Measurements from ENCODE around the gene SYT1. TPM values are rescaled to one million over a fixed set of nuclear protein-coding genes. Genes with fewer than 3 reads are reported as not detected.

Gene SYT1
- total and polyA plus RNA-seq, 2 experiments from 2014 or later: 48.7 to 51.7 TPM

GRCh38 chr12:79384551-79384950 lies 520.0 kb downstream of the SYT1 start:
- Histone ChIP-seq H3K27me3 (ENCODE audit: insufficient read depth) (no peaks in the 10 kb centered on the region), H3K9me2 (ENCODE audit: insufficient read depth) (no peaks in the 10 kb centered on the region), H3K27ac (ENCODE audit: low read depth) (no peak overlapping the region), H3K79me2 (replicated peaks; ENCODE audit: insufficient read depth) (no peaks in the 10 kb centered on the region), H3K36me3 (ENCODE audit: insufficient read depth) (no peaks in the 10 kb centered on the region), H3K4me1 (ENCODE audit: insufficient read depth) (peaks cover 38% of the 10 kb centered on the region), H3F3A (replicated peaks; ENCODE audit: low read depth) (no peaks in the 10 kb centered on the region), H3K4me2 (no peak overlapping the region), H2AFZ (no peak overlapping the region), H3K4me3 (no peak overlapping the region), H4K20me1 (replicated peaks; ENCODE audit: insufficient read depth) (no peaks in the 10 kb centered on the region)
- H3K27me3 Mint-ChIP-seq (ENCODE audit: insufficient read depth, low read depth, poor library complexity): no peaks in the 10 kb centered on the region
- ATAC-seq: no peak
- no peak for DNase-seq (ENCODE audit: low spot score)
- no peaks in the 10 kb centered on the region for H3K36me3 Mint-ChIP-seq (ENCODE audit: low read depth)
- peaks cover 41% of the 10 kb centered on the region for H3K4me1 Mint-ChIP-seq
- TF ChIP-seq POLR2AphosphoS5 (IDR thresholded peaks at IDR 0.05; ENCODE audit: low read depth) (no peak), STAT1 (IDR thresholded peaks at IDR 0.05; ENCODE audit: unreplicated experiment) (no peak)
- no peak overlapping the region; the same call in 1 of the 2 replicates for H3K27ac Mint-ChIP-seq
- no peaks in the 10 kb centered on the region for H3K9me3 Mint-ChIP-seq
- H3K4me3 Mint-ChIP-seq: no peak overlapping the region

- TF ChIP-seq ZNF462 (CRISPR knock-in tag; IDR thresholded peaks at IDR 0.05): no peak
- no peak for TF ChIP-seq JUNB (IDR thresholded peaks at IDR 0.05; ENCODE audit: unreplicated experiment)
- TF ChIP-seq STAT1 (IDR thresholded peaks at IDR 0.05; ENCODE audit: unreplicated experiment): no peak
- no peak for TF ChIP-seq ETS1 (IDR thresholded peaks at IDR 0.05)
- TF ChIP-seq NANOG (IDR thresholded peaks at IDR 0.05; ENCODE audit: borderline replicate concordance): no peak
- TF ChIP-seq CREB1 (CRISPR knock-in tag; IDR thresholded peaks at IDR 0.05; ENCODE audit: low read depth): no peak
- TF ChIP-seq ZNF331 (CRISPR knock-in tag; IDR thresholded peaks at IDR 0.05; ENCODE audit: low read depth): no peak
- Histone ChIP-seq H3K4me3 (no peak overlapping the region), H3K36me3 (ENCODE audit: insufficient read depth) (no peaks in the 10 kb centered on the region), H3K27me3 (ENCODE audit: insufficient read depth) (no peaks in the 10 kb centered on the region), H3K4me2 (no peak overlapping the region), H3K4me1 (ENCODE audit: insufficient read depth) (peaks cover 5% of the 10 kb centered on the region; the same call in 1 of the 2 replicates), H3F3A (replicated peaks; ENCODE audit: low read depth) (no peaks in the 10 kb centered on the region), H3K27ac (ENCODE audit: low read depth) (no peak overlapping the region), H4K20me1 (replicated peaks; ENCODE audit: insufficient read depth) (no peaks in the 10 kb centered on the region), H3K79me2 (replicated peaks; ENCODE audit: insufficient read depth) (no peaks in the 10 kb centered on the region), H3K9me2 (ENCODE audit: insufficient read depth) (no peaks in the 10 kb centered on the region), H2AFZ (no peak overlapping the region)
- Mint-ChIP-seq H3K4me3 (no peak overlapping the region), H3K36me3 (ENCODE audit: low read depth) (no peaks in the 10 kb centered on the region; the same call in 2 of the 3 replicates), H3K4me1 (peaks cover 9% of the 10 kb centered on the region), H3K9me3 (no peaks in the 10 kb centered on the region; the same call in 2 of the 3 replicates), H3K27me3 (ENCODE audit: insufficient read depth, low read depth, poor library complexity) (no peaks in the 10 kb centered on the region), H3K27ac (no peak overlapping the region)
- ATAC-seq: no peak
- no peak for DNase-seq (ENCODE audit: low spot score)
These were observed 523.4 kb downstream of the SYT1 start for GRCh38 chr12:79388011-79388410.
